Ramos (cell line): ENCODE data around the gene AIF1.

Experiments
- in situ Hi-C: fragments of 300-500 bp; cut with MboI; formaldehyde crosslinking; loops from one replicate; pipeline ENCODE4 v1.14.3; 2022; ENCODE audit warnings: low sequenced_read_pairs; ENCODE audit not compliant: unreplicated experiment

AIF1 gene

DNA sequence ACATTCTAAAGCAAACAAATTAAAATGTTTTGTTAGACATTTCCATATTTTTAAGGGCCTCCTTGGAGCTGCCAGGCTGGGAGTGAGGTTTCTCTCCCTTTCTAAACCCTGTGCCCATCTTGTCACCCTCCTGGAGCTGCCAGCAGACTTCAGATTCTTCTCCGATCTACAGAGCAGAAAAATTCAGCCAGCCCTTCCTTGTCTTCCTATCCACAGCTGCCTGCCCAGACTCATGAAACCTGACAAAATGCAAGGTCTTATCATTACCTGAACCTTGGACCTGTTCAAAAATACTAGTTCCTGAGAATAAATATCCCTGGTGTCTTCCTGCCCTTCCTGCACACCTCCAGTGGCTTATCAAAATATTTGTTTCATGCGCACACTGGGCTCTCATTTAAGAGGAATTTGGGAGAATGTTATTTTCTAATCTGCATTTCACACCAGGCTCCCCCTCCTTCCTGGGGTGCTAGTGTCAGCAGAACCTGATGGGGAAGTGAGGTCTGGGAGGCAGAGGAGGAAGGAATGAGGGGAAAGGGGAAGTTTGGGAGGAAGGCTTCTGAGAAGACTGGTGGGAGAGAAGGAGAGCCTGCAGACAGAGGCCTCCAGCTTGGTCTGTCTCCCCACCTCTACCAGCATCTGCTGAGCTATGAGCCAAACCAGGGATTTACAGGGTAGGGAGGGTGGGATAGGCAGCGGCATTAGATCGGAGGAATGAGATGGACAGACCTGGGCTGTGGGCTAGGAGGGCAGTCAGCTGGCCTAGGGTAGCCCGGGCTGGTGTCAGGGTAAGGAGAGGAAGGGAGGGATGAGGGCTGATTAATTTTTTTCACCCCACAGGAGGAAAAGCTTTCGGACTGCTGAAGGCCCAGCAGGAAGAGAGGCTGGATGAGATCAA lies at the start of gene AIF1:
TSS of gene AIF1 (plus strand) at position 551 of the 895 bp plus-strand sequence. CDS start at position 647, 96 bp downstream.
- in situ Hi-C loops, result no loop called here

DNA sequence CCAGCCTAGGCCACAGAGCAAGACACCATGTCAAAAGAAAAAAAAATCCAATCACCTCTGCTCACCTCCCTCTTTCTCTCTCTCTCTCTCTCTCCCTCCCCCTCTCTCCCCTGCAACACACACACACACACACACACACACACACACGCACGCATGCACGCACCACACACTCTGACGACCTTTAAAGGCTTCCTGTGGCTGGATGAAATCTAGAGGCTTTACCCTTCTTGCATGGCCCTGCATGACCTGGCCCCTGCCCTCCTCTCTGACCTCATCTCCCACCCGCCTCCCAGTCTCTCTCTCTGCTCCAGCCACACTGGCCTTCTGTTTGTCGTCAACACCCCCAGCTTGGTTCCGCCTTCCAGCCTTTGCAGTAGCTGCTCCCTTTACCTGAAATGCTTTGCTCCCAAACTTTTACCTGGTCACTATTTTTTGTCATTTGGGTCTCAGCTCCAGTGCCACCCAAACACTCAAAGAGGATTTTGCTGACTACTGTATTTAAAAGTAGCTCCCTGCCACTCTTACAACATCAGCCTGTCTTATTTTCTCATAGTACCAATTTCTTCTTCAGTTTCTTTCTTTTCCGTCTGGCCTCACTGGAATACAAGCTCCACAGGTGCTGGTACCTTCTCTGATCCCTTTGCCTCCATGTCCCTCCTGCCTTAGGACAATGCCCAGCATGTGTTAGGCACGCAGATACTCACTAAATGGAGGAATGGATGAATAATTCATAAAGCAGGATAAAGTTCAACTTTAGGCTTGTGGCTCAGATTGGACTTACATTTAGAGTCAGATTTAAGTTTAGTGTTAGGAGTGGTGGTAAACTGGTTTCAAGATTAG lies 47.3 kb upstream of the AIF1 start:
- in situ Hi-C loops, result no loop called here

DNA sequence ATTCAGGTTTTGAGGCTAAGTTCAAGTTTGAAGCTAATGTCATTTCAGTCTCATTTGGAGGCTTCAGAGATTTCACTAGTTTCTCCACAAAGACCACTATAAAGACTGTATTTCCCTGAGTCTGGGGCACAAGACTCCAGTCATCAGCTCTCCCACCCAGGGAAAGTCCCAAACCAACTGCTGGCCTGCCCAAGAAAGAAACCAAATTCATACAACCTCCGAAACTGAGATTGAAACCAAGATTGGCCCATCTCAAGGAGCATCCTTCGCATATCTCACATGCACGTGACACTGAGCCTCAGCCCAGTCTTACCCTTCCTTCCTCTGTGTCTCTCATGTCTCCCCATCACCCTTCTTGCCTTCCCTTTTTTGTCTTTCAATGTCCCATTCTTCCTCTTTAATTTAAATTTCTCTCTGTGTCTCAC lies 46.5 kb upstream of the AIF1 start:
- in situ Hi-C loops, result no loop called here

DNA sequence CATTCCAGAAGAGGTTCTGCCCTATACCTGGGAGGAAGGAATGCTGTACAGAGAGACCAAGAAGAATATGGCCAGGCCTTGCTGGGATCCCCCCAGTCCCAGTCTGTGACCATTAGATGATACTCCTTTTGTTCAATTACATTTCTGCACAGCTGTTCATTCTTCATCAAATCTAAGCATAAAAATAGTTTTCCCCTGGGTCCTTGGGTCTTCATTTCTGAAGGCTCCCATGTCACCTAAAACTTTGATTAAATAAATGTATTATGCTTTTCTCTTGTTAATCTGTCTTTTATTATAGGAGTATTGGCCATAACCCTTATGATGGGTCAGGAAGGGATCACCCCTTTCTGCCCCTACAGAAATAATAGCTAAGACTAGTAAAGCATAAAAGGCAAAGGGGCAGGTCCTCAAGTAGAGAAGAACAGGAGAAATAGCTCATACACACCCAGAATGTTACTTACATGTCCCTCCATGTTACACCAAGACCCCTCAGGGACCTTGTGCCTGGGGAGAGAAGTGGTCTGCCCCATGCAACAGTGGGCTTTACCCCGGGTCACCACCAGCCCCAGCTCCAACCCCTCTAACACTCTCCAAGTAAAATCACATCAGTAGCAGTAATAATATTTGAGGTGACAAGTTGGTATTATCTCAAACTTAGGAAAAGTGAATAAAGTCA lies 45.0 kb upstream of the AIF1 start:
- in situ Hi-C loops, result no loop called here

DNA sequence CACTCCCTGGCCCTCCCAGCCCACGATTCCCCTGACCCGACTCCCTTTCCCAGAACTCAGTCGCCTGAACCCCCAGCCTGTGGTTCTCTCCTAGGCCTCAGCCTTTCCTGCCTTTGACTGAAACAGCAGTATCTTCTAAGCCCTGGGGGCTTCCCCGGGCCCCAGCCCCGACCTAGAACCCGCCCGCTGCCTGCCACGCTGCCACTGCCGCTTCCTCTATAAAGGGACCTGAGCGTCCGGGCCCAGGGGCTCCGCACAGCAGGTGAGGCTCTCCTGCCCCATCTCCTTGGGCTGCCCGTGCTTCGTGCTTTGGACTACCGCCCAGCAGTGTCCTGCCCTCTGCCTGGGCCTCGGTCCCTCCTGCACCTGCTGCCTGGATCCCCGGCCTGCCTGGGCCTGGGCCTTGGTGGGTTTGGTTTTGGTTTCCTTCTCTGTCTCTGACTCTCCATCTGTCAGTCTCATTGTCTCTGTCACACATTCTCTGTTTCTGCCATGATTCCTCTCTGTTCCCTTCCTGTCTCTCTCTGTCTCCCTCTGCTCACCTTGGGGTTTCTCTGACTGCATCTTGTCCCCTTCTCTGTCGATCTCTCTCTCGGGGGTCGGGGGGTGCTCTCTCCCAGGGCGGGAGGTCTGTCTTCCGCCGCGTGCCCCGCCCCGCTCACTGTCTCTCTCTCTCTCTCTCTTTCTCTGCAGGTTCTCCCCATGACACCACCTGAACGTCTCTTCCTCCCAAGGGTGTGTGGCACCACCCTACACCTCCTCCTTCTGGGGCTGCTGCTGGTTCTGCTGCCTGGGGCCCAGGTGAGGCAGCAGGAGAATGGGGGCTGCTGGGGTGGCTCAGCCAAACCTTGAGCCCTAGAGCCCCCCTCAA lies 42.8 kb upstream of the AIF1 start, which contains the start of gene LTA:
TSS of gene LTA (plus strand) at position 249 of the 871 bp plus-strand sequence. CDS start at position 703, 454 bp downstream.
- in situ Hi-C loops, result no loop called here

DNA sequence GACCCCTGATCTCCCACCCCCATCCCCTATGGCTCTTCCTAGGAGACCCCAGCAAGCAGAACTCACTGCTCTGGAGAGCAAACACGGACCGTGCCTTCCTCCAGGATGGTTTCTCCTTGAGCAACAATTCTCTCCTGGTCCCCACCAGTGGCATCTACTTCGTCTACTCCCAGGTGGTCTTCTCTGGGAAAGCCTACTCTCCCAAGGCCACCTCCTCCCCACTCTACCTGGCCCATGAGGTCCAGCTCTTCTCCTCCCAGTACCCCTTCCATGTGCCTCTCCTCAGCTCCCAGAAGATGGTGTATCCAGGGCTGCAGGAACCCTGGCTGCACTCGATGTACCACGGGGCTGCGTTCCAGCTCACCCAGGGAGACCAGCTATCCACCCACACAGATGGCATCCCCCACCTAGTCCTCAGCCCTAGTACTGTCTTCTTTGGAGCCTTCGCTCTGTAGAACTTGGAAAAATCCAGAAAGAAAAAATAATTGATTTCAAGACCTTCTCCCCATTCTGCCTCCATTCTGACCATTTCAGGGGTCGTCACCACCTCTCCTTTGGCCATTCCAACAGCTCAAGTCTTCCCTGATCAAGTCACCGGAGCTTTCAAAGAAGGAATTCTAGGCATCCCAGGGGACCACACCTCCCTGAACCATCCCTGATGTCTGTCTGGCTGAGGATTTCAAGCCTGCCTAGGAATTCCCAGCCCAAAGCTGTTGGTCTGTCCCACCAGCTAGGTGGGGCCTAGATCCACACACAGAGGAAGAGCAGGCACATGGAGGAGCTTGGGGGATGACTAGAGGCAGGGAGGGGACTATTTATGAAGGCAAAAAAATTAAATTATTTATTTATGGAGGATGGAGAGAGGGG lies 41.6 kb upstream of the AIF1 start:
- in situ Hi-C loops, result no loop called here

DNA sequence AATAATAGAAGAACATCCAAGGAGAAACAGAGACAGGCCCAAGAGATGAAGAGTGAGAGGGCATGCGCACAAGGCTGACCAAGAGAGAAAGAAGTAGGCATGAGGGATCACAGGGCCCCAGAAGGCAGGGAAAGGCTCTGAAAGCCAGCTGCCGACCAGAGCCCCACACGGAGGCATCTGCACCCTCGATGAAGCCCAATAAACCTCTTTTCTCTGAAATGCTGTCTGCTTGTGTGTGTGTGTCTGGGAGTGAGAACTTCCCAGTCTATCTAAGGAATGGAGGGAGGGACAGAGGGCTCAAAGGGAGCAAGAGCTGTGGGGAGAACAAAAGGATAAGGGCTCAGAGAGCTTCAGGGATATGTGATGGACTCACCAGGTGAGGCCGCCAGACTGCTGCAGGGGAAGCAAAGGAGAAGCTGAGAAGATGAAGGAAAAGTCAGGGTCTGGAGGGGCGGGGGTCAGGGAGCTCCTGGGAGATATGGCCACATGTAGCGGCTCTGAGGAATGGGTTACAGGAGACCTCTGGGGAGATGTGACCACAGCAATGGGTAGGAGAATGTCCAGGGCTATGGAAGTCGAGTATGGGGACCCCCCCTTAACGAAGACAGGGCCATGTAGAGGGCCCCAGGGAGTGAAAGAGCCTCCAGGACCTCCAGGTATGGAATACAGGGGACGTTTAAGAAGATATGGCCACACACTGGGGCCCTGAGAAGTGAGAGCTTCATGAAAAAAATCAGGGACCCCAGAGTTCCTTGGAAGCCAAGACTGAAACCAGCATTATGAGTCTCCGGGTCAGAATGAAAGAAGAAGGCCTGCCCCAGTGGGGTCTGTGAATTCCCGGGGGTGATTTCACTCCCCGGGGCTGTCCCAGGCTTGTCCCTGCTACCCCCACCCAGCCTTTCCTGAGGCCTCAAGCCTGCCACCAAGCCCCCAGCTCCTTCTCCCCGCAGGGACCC lies 40.6 kb upstream of the AIF1 start:
- in situ Hi-C loops, result no loop called here

DNA sequence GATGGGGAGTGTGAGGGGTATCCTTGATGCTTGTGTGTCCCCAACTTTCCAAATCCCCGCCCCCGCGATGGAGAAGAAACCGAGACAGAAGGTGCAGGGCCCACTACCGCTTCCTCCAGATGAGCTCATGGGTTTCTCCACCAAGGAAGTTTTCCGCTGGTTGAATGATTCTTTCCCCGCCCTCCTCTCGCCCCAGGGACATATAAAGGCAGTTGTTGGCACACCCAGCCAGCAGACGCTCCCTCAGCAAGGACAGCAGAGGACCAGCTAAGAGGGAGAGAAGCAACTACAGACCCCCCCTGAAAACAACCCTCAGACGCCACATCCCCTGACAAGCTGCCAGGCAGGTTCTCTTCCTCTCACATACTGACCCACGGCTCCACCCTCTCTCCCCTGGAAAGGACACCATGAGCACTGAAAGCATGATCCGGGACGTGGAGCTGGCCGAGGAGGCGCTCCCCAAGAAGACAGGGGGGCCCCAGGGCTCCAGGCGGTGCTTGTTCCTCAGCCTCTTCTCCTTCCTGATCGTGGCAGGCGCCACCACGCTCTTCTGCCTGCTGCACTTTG lies 39.6 kb upstream of the AIF1 start, which contains the start of gene TNF:
TSS of gene TNF (plus strand) at position 231 of the 567 bp plus-strand sequence. CDS start at position 408, 177 bp downstream.
- in situ Hi-C loops, result no loop called here

DNA sequence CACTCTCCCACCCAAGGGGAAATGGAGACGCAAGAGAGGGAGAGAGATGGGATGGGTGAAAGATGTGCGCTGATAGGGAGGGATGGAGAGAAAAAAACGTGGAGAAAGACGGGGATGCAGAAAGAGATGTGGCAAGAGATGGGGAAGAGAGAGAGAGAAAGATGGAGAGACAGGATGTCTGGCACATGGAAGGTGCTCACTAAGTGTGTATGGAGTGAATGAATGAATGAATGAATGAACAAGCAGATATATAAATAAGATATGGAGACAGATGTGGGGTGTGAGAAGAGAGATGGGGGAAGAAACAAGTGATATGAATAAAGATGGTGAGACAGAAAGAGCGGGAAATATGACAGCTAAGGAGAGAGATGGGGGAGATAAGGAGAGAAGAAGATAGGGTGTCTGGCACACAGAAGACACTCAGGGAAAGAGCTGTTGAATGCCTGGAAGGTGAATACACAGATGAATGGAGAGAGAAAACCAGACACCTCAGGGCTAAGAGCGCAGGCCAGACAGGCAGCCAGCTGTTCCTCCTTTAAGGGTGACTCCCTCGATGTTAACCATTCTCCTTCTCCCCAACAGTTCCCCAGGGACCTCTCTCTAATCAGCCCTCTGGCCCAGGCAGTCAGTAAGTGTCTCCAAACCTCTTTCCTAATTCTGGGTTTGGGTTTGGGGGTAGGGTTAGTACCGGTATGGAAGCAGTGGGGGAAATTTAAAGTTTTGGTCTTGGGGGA lies 38.9 kb upstream of the AIF1 start:
- in situ Hi-C loops, result no loop called here

DNA sequence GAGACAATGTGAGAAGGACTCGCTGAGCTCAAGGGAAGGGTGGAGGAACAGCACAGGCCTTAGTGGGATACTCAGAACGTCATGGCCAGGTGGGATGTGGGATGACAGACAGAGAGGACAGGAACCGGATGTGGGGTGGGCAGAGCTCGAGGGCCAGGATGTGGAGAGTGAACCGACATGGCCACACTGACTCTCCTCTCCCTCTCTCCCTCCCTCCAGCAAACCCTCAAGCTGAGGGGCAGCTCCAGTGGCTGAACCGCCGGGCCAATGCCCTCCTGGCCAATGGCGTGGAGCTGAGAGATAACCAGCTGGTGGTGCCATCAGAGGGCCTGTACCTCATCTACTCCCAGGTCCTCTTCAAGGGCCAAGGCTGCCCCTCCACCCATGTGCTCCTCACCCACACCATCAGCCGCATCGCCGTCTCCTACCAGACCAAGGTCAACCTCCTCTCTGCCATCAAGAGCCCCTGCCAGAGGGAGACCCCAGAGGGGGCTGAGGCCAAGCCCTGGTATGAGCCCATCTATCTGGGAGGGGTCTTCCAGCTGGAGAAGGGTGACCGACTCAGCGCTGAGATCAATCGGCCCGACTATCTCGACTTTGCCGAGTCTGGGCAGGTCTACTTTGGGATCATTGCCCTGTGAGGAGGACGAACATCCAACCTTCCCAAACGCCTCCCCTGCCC lies 38.0 kb upstream of the AIF1 start:
- in situ Hi-C loops, result no loop called here

DNA sequence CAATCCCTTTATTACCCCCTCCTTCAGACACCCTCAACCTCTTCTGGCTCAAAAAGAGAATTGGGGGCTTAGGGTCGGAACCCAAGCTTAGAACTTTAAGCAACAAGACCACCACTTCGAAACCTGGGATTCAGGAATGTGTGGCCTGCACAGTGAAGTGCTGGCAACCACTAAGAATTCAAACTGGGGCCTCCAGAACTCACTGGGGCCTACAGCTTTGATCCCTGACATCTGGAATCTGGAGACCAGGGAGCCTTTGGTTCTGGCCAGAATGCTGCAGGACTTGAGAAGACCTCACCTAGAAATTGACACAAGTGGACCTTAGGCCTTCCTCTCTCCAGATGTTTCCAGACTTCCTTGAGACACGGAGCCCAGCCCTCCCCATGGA lies 37.5 kb upstream of the AIF1 start:
- in situ Hi-C loops, result no loop called here

DNA sequence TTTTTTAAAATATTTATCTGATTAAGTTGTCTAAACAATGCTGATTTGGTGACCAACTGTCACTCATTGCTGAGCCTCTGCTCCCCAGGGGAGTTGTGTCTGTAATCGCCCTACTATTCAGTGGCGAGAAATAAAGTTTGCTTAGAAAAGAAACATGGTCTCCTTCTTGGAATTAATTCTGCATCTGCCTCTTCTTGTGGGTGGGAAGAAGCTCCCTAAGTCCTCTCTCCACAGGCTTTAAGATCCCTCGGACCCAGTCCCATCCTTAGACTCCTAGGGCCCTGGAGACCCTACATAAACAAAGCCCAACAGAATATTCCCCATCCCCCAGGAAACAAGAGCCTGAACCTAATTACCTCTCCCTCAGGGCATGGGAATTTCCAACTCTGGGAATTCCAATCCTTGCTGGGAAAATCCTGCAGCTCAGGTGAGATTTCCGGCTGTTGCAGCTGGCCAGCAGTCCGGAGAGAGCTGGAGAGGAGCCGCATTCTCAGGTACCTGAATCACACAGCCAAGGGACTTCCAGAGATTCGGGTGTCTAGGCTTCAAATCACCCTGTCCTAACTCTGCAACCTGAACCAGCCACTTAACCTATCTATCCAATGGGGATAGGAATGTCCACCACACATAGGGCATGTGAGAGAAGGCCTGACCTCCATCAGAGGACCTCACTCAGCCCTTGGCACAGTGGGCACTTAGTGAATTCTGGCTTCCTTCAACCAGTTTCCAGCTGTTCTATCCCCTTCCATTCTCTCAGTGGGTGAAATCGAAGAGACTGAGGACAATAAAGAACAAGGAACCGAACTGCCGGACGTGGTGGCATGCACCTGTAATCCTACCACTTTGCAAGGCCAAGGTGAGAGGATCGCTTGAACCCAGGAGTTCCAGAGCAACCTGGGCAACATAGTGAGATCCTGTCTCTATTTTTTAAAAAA lies 36.6 kb upstream of the AIF1 start:
- in situ Hi-C loops, result no loop called here

DNA sequence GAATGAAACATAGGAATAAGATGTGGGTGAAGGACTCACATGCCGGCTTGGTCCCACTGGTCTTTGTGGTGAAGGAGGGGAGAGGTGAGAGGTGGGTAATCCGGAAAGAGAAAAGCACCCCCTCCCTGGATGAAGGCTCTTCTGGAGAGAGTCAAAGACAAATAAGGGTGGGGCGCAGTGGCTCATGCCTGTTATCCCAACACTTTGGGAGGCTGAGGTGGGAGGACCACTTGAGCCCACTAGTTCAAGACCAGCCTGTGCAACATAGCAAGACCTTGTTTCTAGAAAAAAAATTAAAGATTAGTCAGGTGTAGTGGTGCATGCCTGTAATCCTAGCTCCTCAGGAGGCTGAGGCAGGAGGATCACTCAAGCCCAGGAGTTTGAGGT lies 35.9 kb upstream of the AIF1 start:
- in situ Hi-C loops, result no loop called here

DNA sequence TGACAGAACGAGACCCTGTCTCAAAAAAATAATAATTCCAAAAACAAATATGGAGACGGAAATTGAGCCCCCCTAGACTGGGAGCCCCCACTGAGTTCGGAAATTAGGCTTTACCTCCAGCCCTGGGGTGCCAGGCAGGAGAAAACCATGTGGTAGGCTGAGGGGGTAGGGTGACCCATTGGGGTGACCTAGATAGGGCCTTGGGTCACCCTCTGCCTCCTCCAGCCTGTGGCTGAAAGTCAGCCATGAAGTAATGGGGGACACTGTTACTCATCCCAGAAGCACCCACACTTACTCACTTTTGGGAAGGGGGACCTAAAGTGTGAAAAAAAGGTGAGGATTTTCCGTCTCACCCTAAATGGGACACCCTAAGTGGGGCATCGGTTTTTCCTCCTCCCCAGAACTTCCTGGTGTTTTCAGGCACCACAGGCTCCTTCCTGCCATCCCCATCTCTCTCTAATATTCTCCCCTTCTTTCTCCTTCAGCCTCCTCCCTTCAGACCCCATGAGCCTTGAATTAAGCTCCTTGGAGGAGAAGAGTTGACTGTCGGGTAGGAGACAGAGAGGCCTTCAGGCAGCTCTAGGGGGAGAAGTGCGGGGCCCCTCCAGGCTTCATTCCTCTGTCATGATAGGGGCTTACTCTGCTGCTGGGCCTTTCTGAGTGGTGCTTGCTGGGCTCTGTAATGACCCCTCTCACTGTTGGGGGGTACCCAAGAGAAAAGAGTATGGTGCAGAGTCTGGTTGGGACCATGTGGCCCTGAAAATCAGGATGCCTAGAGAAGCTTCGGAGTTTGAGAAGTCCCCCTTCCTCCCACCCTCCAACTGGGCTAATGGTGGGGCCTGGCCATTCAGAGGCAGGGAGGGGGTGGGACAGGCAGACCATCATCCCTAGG lies 35.2 kb upstream of the AIF1 start:
- in situ Hi-C loops, result no loop called here
